Breast epithelium (tissue), 4 donors: ENCODE measurements around the gene GMDS. TPM values are rescaled to one million over a fixed set of nuclear protein-coding genes. Genes with fewer than 3 reads are reported as not detected.

Experiments
- DNase-seq, 2 donors: peaks; one replicate each; pipeline ENCODE4 v3.0.0-alpha.2; 2019; ENCODE audit warnings: low spot score in 2 of 2
- H3K27ac ChIP-seq, 2 donors: fragments of 200-600 bp; sonication (generic) in 1 of 2; one replicate each; pipeline ENCODE4 v1.5.1; 2016 to 2019; ENCODE audit warnings: mild to moderate bottlenecking in 1 of 2
- H3K27me3 ChIP-seq, 2 donors: fragments of 200-600 bp; sonication (generic) in 1 of 2; one replicate each; pipeline versions ENCODE4 v1.5.1 to v1.6.0; 2017 to 2019; ENCODE audit warnings: control low read depth in 1 of 2, mild to moderate bottlenecking in 1 of 2
- H3K36me3 ChIP-seq: fragments of 200-600 bp; one replicate; pipeline ENCODE4 v1.5.1; 2019
- H3K4me1 ChIP-seq, 2 donors: fragments of 200-600 bp; sonication (generic); one replicate each; pipeline ENCODE4 v1.5.1; 2016 to 2019; ENCODE audit warnings: control low read depth in 1 of 2
- H3K4me3 ChIP-seq, 3 donors: fragments of 200-600 bp; sonication (generic); 1 replicate in 2 of 3; 2 replicates in 1 of 3; pipeline ENCODE4 v1.5.1; 2016 to 2019; ENCODE audit warnings: mild to moderate bottlenecking in 3 of 3, moderate library complexity in 2 of 3
- H3K9me3 ChIP-seq, 2 donors: fragments of 200-600 bp; sonication (generic) in 1 of 2; one replicate each; pipeline ENCODE4 v1.5.1; 2016 to 2019; ENCODE audit warnings: control low read depth in 1 of 2
- POLR2A ChIP-seq: fragments of 450-650 bp; IDR thresholded peaks from one replicate; pipeline ENCODE4 v1.6.1; 2016; ENCODE audit warnings: antibody characterized with exemption, mild to moderate bottlenecking, moderate library complexity
- POLR2AphosphoS5 ChIP-seq, 3 donors: sonication (generic); formaldehyde crosslinking; IDR thresholded peaks; one replicate each; pipeline ENCODE4 v1.6.1; 2017; ENCODE audit warnings: antibody characterized with exemption in 3 of 3
- intact Hi-C: fragments of 100-400 bp; cut with DNase I; formaldehyde crosslinking; loops from one replicate; pipeline ENCODE4 v1.15.1; 2023; ENCODE audit warnings: low total_unique reads
- total RNA-seq, 3 donors: library from RNA; depleted of rRNA; stranded (reverse); fragments of >200 nt; gene quantifications; one replicate each; pipeline ENCODE4 v1.1.0, GENCODE V29; 2016
- TF ChIP-seq, protein P1 (sequence below), 3 donors: fragments of 450-650 bp; IDR thresholded peaks; one replicate each; pipeline ENCODE4 v1.5.1; 2016 to 2017; ENCODE audit warnings: antibody characterized with exemption in 3 of 3, mild to moderate bottlenecking in 3 of 3, moderate library complexity in 3 of 3

The GMDS gene
- total RNA-seq, 3 donors from 2014 or later, result 7.5 to 29.2 (median 17.0) TPM

DNA sequence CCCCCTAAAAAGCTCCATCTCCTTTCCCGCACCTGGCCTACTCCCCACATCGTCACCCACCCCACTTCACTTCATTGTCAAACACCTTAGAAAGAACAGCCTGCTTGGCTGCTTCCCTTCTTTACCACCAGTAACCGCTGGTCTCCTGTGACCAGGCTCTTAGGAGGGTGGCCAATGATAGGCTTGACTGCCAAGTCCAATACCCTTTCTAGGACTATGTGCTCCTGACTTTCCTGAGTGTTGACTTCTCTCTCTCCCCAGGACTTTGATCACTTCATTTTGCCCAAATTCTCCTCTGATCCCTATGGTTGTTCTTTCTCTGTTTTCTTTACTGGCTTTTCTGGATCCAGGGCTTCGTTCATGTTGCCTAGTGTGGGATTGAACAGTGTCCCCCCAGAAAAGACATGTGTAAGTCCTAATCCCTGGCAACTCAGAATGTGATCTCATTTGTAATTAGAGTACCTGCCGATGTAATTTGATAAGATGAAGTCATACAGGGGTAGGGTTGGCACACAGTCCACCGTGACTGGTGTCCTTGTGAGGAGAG lies 254.0 kb downstream of the GMDS start:
- no peaks in the 10 kb centered on the region for H3K4me1 ChIP-seq
- no peak overlapping the region for H3K27ac ChIP-seq
- H3K4me3 ChIP-seq, result no peak overlapping the region
- H3K27me3 ChIP-seq, result no peaks in the 10 kb centered on the region
- intact Hi-C loops, result no loop called here
- no peaks in the 10 kb centered on the region for H3K9me3 ChIP-seq
- no peaks in the 10 kb centered on the region for H3K36me3 ChIP-seq
- TF ChIP-seq POLR2A, result no peak
- no peak for TF ChIP-seq POLR2AphosphoS5 (IDR thresholded peaks at IDR 0.05)
- TF ChIP-seq, protein P1, sequence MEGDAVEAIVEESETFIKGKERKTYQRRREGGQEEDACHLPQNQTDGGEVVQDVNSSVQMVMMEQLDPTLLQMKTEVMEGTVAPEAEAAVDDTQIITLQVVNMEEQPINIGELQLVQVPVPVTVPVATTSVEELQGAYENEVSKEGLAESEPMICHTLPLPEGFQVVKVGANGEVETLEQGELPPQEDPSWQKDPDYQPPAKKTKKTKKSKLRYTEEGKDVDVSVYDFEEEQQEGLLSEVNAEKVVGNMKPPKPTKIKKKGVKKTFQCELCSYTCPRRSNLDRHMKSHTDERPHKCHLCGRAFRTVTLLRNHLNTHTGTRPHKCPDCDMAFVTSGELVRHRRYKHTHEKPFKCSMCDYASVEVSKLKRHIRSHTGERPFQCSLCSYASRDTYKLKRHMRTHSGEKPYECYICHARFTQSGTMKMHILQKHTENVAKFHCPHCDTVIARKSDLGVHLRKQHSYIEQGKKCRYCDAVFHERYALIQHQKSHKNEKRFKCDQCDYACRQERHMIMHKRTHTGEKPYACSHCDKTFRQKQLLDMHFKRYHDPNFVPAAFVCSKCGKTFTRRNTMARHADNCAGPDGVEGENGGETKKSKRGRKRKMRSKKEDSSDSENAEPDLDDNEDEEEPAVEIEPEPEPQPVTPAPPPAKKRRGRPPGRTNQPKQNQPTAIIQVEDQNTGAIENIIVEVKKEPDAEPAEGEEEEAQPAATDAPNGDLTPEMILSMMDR (IDR thresholded peaks at IDR 0.05), result no peak
- DNase-seq, result no peak

DNA sequence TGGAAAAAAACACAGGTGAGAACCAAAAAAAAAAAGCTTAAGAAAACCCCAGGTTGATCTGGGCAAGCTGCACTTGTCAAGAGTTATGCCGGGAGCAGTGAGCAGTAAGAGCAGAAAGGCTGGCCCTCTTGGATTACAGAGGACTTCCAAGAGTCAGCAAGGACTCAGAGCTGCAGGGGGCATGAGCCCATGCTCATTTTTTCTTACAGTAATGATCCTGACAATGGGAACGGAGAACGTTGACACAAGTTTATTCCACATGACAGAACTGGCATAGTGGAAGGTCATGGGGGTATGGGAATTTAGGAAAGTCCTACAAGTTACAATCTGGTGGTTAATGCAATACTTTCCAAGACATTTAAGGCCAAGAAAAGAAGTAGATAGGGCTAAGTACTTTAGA lies 256.6 kb downstream of the GMDS start:
- DNase-seq, result no peak

DNA sequence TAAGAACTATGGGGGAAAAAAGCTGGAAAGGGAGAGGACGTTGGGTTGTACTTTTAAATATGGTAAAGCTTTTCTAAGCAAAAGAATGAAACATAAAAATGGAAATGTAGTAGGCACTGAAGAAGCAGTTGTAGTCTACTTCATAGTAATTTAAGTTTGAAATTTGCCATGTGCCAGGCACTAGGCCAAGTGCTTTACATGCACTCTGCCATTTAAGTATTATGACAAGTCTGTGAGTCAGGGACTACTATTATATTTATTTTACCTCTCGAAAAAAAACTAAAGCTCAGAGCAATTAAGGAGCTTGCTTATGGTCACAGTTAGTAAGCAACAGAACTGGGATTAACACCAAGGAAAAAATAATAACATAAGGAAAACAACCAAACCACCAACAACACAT lies 257.8 kb downstream of the GMDS start:
- peaks cover 0 to 4% of the 10 kb centered on the region in 2 donors for H3K9me3 ChIP-seq
- TF ChIP-seq POLR2A (no peak), POLR2AphosphoS5 (IDR thresholded peaks at IDR 0.05) (no peak)
- TF ChIP-seq, protein P1 (IDR thresholded peaks at IDR 0.05), result no peak
- H3K4me1 ChIP-seq, result no peaks in the 10 kb centered on the region
- DNase-seq, result no peak
- intact Hi-C loops, result no loop called here
- H3K27me3 ChIP-seq, result no peaks in the 10 kb centered on the region
- no peaks in the 10 kb centered on the region for H3K36me3 ChIP-seq
- H3K27ac ChIP-seq, result no peak overlapping the region
- H3K4me3 ChIP-seq, result no peak overlapping the region

More for the DNA sequence above, 256.6 kb downstream of the GMDS start:
- no peak overlapping the region for H3K4me3 ChIP-seq
- H3K27me3 ChIP-seq, result no peaks in the 10 kb centered on the region
- H3K9me3 ChIP-seq, result peaks cover 0 to under 1% of the 10 kb centered on the region in 2 donors
- H3K27ac ChIP-seq, result no peak overlapping the region
- no peaks in the 10 kb centered on the region for H3K4me1 ChIP-seq
- TF ChIP-seq POLR2AphosphoS5 (IDR thresholded peaks at IDR 0.05) (no peak), POLR2A (no peak)
- TF ChIP-seq, protein P1 (IDR thresholded peaks at IDR 0.05), result no peak
- intact Hi-C loops, result no loop called here
- H3K36me3 ChIP-seq, result no peaks in the 10 kb centered on the region

DNA sequence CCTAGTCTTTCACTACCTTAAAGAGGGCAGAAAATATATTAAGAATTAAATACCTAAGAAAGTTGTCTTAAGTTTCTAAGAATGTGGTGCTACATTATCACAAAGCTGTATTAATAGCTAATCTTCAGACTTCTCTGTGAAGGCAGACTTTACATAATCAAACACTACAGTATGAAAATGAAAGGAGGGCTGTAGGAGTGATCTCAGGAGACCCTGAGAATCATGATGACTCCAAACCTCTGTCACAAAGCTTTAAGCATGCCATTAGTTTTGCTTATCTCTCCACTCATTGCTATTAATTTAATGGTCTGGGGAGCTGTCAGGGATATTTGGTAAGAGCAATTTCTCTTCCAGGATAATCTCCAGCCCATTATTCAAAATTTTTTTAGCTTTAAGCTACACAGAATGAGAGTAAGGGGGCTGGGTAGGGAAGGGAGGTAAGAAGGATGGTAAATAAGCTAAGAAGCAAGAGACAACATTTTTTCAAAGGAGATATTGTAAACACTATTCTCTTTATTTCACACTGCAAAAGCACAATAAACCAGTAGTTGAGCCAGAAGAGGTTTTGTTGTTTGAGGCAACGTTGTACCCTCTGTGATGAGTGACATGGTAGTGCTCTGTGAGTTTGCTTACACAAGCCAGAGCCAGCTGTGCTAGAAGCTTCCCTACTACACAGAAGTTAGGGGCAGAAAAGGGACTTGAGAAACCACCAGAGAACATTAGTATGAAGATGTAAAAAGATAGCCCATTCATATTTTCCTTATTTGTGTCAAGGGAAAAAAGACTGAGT lies 258.8 kb downstream of the GMDS start:
- H3K4me3 ChIP-seq, result no peak overlapping the region
- no peak for DNase-seq
- intact Hi-C loops, result no loop called here
- H3K4me1 ChIP-seq, result no peaks in the 10 kb centered on the region
- H3K27ac ChIP-seq, result no peak overlapping the region
- no peaks in the 10 kb centered on the region for H3K27me3 ChIP-seq
- H3K9me3 ChIP-seq, result peaks cover 6 to 11% of the 10 kb centered on the region in 2 donors
- TF ChIP-seq, protein P1 (IDR thresholded peaks at IDR 0.05), result no peak
- TF ChIP-seq POLR2A (no peak), POLR2AphosphoS5 (IDR thresholded peaks at IDR 0.05) (no peak)
- H3K36me3 ChIP-seq, result no peaks in the 10 kb centered on the region

DNA sequence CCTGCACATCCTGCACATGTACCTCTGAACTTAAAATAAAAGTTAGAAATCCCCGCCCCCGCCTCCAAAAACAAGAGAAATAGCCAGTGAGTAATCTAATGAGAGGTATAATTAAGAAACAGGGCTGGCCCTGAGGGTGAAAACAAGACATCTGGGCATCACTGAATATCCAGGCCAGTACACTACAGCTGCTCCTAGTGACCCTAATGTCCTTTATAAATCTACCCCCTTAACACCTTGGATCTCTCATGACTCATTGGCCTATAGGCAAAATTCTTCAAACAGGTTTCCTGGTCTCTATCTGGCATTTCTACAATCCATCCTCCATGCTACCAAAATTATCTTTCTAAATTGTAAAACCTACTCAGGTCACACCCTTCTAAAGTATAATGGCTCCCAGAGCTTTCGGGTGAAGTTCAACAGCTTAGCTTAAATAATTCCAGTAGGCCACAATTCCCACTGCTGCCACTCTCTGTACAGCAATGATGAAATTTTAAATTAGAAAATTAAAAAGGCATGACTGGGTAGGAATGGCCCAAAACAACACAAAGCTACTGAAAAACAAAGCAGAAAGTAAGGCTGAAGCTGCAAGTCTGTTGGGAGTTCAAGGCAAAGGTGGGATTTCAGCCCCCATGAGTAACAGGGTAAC lies 260.9 kb downstream of the GMDS start:
- Histone ChIP-seq H3K36me3 (no peaks in the 10 kb centered on the region), H3K9me3 (peaks cover 6 to 27% of the 10 kb centered on the region in 2 donors), H3K27ac (no peak overlapping the region), H3K4me1 (no peaks in the 10 kb centered on the region), H3K4me3 (no peak overlapping the region), H3K27me3 (no peaks in the 10 kb centered on the region)
- intact Hi-C loops, result no loop called here
- no peak for DNase-seq
- TF ChIP-seq POLR2AphosphoS5 (IDR thresholded peaks at IDR 0.05) (no peak), POLR2A (no peak)
- TF ChIP-seq, protein P1 (IDR thresholded peaks at IDR 0.05), result no peak
